Mononuclear cell (primary cell): ENCODE results near the gene TVP23A. TPM values are rescaled to one million over a fixed set of nuclear protein-coding genes. Genes with fewer than 3 reads are reported as not detected.
"Not testable (repeated sequence)": the region's sequence is repeated elsewhere in the genome, so short reads cannot be mapped to it uniquely, and the experiment has no call there.

ENCODE experiments used
- H3K27me3 ChIP-seq: 2 replicates; pipeline ENCODE4 v1.6.0; 2011; ENCODE audit warnings: low read length, control low read depth; ENCODE audit not compliant: insufficient read depth
- H3K4me1 ChIP-seq: 2 replicates; pipeline ENCODE4 v1.5.1; 2011; ENCODE audit warnings: mild to moderate bottlenecking, low read length, control low read depth; ENCODE audit not compliant: insufficient read depth
- H3K4me3 ChIP-seq: 2 replicates; pipeline ENCODE4 v1.5.1; 2011; ENCODE audit warnings: mild to moderate bottlenecking, low read length, moderate library complexity
- H3K9me3 ChIP-seq: 2 replicates; pipeline ENCODE4 v1.5.1; 2011; ENCODE audit warnings: low read depth, mild to moderate bottlenecking, control low read depth, low read length
- total RNA-seq: library from RNA; depleted of rRNA; stranded (reverse); fragments of >200 nt; gene quantifications from one replicate; pipeline ENCODE4 v1.2.3, GENCODE V29; 2012

Gene TVP23A
- total RNA-seq, 1 donor: not detected

DNA sequence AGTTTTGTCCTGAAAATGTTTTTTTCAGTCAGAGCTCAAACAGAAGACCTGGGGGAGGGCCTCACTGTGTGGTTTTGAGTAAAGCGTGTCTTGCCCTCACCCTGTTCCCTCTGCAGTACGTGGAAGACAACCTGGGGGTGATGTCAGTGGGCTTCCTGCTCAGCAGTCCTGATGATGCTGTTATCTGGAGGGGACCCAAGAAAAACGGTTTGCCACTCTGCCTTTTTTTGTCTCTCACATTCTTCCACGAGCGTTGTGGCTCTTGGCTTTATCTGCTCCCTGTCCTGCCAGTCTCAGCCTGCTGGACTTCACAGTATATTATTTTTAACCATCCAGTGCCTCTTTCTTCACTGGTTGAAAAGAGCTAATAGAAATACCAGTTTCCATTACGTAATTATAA, 62.0 kb downstream of the TVP23A start:
- H3K9me3 ChIP-seq: no peaks in the 10 kb centered on the region
- H3K4me3 ChIP-seq: no peak overlapping the region
- H3K27me3 ChIP-seq: no peaks in the 10 kb centered on the region
- peaks cover 36% of the 10 kb centered on the region for H3K4me1 ChIP-seq

DNA sequence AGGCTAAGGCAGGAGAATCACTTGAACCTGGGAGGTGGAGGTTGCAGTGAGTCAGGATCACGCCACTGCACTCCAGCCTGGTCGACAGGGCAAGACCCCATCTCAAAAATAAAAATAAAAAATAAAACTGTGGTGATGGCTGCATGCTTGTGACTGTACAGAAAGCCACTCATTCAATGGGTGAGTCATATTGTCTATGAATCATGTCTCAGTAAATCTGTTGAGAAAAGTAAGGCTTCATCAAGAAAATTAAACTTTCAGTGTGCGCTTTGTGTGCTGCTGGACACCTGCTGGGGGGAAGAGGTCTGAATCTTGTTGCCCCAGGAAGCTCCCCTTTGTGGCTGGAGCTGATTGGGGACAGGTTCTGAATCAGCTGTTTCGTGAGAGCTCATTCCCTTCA, 63.7 kb downstream of the TVP23A start:
- no peaks in the 10 kb centered on the region for H3K9me3 ChIP-seq
- no peaks in the 10 kb centered on the region for H3K27me3 ChIP-seq
- no peak overlapping the region for H3K4me3 ChIP-seq
- H3K4me1 ChIP-seq: peaks cover 28% of the 10 kb centered on the region

DNA sequence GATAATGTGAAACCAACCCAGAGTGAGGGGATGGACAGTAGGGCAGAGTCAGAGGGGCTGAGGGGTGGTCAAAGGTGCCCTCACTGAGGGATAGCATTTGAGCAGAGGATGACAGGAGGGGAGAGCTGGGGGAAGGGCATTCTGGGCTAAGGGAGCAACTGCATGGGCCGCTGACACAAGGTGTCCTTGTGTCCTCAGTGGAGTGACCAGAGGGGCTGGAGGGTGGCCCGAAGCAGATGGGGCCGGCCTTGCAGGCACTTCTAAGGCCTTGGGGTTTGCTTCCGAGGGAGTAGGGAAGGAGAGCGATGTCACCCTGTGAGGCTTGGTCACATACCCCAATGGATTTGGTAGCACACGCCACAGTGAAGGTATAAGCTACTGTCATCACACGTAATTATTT, 64.9 kb downstream of the TVP23A start:
- Histone ChIP-seq H3K4me1 (peaks cover 38% of the 10 kb centered on the region), H3K4me3 (no peak overlapping the region), H3K27me3 (no peaks in the 10 kb centered on the region), H3K9me3 (no peaks in the 10 kb centered on the region)

DNA sequence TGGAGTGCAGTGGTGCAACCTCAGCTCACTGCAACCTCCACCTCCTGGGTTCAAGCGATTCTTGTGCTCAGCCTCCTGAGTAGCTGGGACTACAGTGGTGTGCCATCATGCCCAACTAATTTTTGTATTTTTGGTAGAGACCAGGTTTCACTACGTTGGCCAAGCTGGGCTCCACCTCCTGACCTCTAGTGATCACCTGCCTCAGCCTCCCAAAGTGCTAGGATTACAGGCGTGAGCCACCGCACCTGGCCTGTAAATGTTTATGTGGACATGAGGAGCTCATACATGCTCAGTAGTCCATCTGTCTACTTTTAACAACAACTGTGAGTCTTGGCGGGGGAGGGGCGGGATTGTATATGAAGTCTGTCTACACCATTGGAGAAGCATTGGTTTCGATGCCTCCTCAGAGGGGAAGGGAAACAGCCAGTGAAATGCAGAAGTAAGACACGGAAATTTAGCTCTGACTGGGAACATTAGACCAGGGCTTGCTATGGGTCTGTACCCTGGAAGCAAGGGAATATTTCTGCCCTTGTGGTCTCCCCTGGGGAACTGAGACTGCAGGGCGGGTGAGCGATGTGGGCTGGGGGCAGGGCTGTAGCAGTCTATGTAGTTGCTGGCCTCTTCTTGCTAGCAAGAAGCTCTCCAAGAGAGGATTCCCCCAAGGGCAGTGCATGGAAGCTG, 65.6 kb downstream of the TVP23A start:
- no peak overlapping the region for H3K4me3 ChIP-seq
- H3K4me1 ChIP-seq: peaks cover 38% of the 10 kb centered on the region
- no peaks in the 10 kb centered on the region for H3K9me3 ChIP-seq
- no peaks in the 10 kb centered on the region for H3K27me3 ChIP-seq

DNA sequence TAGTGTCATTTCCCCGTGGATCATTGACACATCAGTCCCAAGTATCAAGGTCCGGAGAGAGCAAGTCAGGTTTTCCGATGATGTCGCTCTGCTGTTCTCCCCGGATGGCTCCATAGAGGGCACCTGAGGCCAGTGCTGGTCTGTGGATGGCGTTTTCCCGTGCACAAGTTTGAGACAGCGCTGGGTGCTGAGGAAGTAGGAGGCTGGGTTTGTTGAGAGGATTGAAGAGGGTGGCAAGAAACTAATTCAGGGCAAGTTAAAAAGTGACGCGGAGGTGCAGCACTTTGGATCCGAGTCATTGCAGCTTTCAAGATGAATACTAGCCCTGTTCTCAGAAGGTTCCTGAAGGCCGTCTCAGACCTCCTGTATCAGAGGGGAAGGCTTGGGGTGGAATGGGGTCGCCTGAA, 67.3 kb downstream of the TVP23A start:
- Histone ChIP-seq H3K9me3 (no peaks in the 10 kb centered on the region), H3K27me3 (no peaks in the 10 kb centered on the region), H3K4me1 (peaks cover 38% of the 10 kb centered on the region), H3K4me3 (no peak overlapping the region)

DNA sequence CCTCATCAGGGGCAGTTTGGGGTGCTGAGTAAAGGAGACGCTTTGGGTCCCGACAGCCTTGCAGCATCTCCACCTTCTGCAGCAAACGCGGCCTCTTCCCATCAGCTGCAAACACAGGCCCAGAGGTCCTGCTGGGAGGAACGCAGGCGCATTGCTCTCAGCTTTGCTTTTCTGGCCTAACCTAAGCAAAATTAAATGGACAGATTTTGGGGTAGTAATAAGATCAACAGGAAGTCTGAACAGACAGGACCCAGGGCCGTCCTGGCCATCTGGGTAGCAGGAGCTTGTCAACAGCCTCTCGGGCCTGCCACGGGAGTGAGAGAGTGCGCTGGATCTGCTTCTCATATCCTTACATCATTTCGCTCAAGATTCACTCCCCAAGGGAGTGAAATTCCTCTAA, 67.8 kb downstream of the TVP23A start:
- no peak overlapping the region for H3K4me3 ChIP-seq

DNA sequence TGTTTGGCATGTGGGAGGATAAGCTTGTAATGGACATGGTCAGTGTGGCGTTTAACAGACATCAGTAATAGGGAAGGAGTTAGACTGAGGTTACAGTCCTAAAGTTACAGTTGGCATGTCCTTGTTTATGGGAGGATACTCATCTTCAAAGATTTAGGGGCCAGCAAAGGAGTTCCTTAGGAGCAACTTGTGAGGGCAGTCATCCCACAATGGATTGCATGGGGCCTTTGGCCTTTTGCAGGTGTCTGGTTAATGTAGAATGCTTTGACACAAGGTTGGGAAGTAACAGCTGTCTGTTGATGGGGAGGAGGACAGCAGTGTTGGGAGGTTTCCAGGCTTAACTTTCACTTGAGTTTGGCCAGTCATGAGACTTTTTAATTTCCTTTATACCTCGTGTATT, 72.8 kb downstream of the TVP23A start:
- H3K27me3 ChIP-seq: no peaks in the 10 kb centered on the region
- no peak overlapping the region for H3K4me3 ChIP-seq
- peaks cover 30% of the 10 kb centered on the region for H3K4me1 ChIP-seq
- H3K9me3 ChIP-seq: no peaks in the 10 kb centered on the region

More for the DNA sequence above, 67.8 kb downstream of the TVP23A start:
- no peaks in the 10 kb centered on the region for H3K27me3 ChIP-seq
- H3K4me1 ChIP-seq: peaks cover 38% of the 10 kb centered on the region
- no peaks in the 10 kb centered on the region for H3K9me3 ChIP-seq

DNA sequence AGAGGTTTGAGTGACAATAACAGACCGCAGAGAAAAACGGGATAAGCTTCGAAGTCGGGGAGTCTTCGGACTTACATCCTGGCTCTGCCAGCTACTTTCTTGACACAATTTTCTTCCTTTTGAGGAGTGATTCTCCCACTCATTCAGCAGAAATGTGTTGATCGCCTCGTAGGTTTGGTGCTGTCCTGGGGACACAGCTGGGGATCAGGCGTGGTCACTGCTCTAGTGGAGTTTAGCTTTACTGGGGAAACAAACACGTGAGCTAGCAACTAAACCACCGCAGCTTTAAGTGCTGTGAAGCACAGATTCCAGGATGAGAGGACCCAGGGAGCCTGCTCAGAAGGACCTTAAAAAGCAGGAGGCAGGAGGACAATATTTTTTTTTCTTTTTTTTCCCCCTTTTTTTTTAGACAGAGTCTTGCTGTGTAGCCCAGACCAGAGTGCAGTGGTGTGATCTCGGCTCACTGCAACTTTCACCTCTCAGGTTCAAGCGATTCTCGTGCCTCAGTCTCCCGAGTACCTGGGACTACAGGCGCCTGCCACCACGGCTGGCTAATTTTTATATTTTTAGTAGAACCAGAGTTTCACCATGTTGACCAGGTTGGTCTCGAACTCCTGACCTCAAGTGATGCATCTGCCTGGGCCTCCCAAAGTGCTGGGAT, 74.1 kb downstream of the TVP23A start:
- H3K4me3 ChIP-seq: peak overlapping the region; percentile 67
- H3K4me1 ChIP-seq: peaks cover 26% of the 10 kb centered on the region

DNA sequence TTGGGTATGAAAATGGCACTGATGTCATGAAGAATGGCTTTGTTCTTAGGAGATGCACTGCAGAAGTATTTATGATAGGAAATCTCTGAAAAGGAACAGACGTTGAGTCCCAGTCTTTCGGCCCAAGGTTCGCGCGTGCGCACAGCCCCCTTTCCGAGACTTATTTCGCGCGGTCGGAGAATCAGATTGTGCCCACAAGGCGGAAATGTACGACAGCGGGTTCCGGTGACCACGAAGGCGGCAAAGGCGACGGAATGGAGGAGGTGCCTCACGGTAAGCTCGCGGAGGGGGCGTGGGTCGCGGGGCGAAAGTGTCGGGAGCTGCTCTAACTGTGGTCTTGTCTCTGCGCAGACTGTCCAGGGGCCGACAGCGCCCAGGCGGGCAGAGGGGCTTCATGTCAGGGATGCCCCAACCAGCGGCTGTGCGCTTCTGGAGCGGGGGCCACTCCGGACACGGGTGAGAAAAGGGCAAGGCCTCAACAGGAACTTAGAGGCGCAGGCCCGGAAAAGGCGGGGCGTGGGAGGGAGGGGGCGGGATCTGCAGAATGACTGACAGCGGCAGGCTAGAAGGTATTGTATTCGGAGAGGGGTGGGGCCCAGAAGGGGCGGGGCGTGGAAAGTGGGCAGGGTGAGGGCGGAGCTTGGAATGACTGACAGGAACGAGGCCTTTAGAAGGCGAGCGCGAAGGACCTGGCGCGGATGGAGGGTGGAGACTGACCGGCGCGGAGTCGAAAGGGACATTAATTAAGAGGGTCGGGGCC, 74.8 kb downstream of the TVP23A start, which contains the start of gene NUBP1:
Gene NUBP1, plus strand, starts transcription at position 233 of the 760 bp plus-strand sequence. Its CDS starts 22 bp downstream, at position 255.
- Histone ChIP-seq H3K9me3 (no peaks in the 10 kb centered on the region), H3K27me3 (no peaks in the 10 kb centered on the region), H3K4me1 (peaks cover 20% of the 10 kb centered on the region), H3K4me3 (peak within 1 kb of the TSS; percentile 67)

More for the DNA sequence above, 74.1 kb downstream of the TVP23A start:
- no peaks in the 10 kb centered on the region for H3K27me3 ChIP-seq
- H3K9me3 ChIP-seq: no peaks in the 10 kb centered on the region

DNA sequence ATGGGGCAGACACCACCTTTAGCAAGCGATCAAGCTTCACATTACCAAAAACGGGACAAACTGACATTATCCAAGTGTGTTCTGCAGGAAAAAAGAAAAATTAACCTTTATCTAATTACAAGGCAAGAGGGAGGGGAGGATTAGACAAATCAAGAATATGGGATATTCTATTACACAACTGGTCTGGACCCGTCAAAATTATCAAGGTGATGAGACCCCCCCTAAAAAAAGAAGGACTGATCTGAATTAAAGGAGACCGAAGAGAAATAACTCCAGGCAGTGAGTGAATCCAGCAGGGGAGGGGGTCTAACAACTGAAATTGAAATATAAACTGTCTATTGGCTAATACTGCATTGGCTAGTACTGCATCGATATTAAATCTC, 75.4 kb downstream of the TVP23A start:
- Histone ChIP-seq H3K4me1 (peaks cover 26% of the 10 kb centered on the region), H3K9me3 (no peaks in the 10 kb centered on the region), H3K27me3 (no peaks in the 10 kb centered on the region), H3K4me3 (peak overlapping the region; percentile 67)

DNA sequence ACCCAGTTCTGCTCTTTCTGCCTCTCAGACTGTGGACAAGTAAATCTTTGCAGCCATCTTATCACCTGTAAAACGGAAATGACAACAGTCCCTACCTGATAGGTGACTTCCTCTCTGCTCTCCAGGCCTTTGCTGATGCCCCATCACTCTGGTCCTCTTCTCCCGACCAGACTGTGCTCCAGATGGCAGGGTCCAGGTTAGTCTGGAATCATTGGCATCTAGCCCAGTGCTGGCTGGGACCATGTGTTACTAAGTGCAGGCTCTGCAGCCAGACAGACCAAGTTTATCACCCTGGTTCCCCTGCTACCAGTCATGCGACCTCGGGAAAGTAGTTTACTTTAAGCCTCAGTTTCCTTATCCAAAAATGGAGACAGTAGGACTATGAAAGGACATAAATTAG, 76.8 kb downstream of the TVP23A start:
- no peak overlapping the region for H3K4me3 ChIP-seq
- H3K9me3 ChIP-seq: no peaks in the 10 kb centered on the region
- H3K27me3 ChIP-seq: no peaks in the 10 kb centered on the region
- H3K4me1 ChIP-seq: peaks cover 38% of the 10 kb centered on the region

DNA sequence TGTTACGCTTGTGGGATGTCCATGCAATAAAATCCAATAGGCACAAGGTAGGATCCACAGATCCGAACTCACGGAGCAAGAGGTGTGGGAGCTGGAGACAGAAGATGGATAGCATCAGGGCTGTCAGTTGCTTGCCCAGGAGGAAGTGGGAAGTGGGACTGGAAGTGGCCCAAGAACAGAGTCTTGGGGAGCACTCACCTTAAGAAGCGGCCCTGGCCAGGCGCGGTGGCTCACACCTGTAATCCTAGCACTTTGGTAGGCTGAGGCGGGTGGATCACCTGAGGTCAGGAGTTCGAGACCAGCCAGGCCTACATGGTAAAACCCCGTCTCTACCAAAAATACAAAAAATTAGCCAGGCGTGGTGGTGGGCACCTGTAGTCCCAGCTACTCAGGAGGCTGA, 77.3 kb downstream of the TVP23A start:
- H3K9me3 ChIP-seq, H3K4me3 ChIP-seq, H3K27me3 ChIP-seq: not testable (repeated sequence)
- H3K4me1 ChIP-seq: peaks cover 39% of the 10 kb centered on the region

DNA sequence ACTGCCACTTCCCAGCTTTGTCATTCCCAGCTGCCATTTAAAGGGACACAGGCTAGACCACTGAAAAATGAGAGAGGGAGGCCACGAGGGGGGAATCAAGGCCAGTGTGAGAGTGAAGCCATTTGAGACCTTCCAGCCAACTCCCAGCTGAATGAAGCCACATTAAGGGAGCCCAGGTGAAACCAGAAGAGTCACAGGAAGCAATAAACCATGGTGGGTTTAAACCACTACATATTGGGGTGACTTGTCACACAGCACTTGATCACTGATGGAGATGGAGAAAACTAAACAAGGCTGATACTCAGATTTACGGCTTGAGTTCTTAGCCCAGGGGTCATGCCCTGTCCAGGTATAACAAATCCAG, 77.8 kb downstream of the TVP23A start:
- no peaks in the 10 kb centered on the region for H3K27me3 ChIP-seq
- peaks cover 39% of the 10 kb centered on the region for H3K4me1 ChIP-seq
- no peak overlapping the region for H3K4me3 ChIP-seq
- H3K9me3 ChIP-seq: no peaks in the 10 kb centered on the region

DNA sequence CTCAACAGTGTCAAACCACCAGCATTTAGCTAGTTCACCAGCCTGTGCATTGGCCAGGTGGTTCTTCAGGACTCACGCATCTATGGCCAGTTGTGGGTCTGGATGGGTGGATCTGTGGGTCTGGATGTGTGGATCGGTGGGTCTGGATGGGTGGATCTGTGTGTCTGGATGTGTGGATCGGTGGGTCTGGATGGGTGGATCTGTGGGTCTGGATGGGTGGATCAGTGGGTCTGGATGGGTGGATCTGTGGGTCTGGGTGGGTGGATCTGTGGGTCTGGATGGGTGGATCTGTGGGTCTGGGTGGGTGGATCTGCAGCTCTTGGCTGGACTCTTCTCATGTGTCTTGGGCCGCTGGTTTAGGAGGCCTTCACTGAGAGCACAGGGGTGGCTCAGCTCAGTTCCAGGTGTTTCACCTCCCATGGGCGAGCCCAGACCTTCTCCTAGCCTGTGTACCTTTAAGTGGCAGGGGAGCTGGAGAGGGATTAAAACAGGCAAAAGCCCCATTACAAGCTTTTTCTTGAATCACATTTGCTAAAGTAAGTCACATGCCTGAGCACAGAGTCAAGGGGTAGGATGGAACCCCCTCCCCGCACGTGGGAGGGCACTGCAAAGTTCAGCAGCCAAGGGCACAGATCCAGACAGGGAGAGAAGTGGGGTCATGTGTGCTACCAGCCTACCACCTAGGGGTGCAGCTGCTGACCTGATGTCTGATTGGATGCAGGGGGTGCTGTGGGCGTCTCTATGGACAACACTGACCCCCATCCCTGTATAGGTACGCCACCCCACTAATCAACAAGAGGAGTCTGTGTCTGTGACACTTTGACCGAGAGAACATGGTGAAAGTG, 78.4 kb downstream of the TVP23A start:
- no peaks in the 10 kb centered on the region for H3K9me3 ChIP-seq
- H3K27me3 ChIP-seq: no peaks in the 10 kb centered on the region
- H3K4me3 ChIP-seq: no peak overlapping the region
- H3K4me1 ChIP-seq: peaks cover 36% of the 10 kb centered on the region
